Right lung (tissue), 5 donors: ENCODE measurements around the gene FHL3. TPM values are rescaled to one million over a fixed set of nuclear protein-coding genes. Genes with fewer than 3 reads are reported as not detected.

Source experiments
- DNase-seq, 2 donors: peaks; one replicate each; pipeline ENCODE4 v3.0.0-alpha.2; 2013
- polyA plus RNA-seq, 5 donors: library from polyadenylated mRNA; unstranded; fragments of 120-200 nt; gene quantifications; one replicate each; pipeline versions ENCODE4 v1.2.1 to v1.2.3, GENCODE V29; 2013; ENCODE audit warnings: inconsistent platforms in 1 of 5, low replicate concordance in 1 of 5; ENCODE audit not compliant: insufficient read length in 5 of 5, insufficient read depth in 1 of 5

FHL3 gene
- polyA plus RNA-seq, 5 donors = 11.5 to 25.2 (median 16.3) TPM

DNA sequence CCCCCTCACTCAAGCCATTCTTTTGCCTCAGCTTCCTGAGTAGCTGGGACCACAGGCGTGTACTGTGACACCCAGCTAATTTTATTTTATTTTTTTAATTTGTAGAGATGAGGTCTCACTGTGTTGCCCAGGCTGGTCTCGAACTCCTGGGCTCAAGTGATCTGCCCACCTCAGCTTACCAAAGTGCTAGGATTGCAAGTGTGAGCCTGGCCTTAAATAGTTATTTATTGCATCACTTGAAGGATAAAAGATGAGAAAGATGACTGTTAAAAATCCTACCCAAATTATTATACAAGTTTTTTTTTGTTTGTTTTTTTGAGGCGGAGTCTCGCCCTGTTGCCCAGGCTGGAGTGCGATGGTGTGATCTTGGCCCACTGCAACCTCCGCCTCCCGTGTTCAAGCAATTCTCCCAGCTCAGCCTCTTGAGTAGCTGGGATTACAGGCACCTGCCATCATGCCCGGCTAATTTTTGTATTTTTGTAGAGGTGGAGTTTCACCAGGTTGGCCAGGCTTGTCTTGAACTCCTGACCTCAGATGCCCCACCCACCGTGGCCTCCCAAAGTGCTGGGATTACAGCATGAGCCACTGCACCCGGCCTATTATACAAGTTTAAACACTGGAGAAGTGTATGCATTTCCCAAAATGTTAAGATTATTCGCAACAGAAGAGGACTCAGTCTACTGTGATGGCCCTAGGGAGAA, 9.6 kb upstream of the FHL3 start:
- DNase-seq = no peak

DNA sequence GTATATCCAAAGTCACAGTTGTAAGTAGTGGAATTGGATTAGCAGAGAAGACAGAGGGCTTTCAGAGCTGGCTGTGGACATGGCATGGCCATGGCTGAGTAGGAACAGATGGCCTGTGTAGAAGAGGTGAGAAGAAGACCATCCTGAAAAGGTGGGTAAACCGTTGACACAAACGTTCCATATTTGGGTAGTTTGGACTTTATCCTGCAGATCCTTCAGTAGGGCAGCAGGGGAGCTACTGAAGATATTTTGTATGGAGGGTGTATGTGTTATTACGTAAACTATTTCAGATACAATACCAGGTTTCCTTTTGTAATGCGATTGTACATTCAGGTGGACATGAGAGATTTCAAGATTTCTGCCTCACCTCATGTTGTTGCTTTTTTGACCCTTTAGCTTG, 8.9 kb upstream of the FHL3 start:
- DNase-seq = no peak

DNA sequence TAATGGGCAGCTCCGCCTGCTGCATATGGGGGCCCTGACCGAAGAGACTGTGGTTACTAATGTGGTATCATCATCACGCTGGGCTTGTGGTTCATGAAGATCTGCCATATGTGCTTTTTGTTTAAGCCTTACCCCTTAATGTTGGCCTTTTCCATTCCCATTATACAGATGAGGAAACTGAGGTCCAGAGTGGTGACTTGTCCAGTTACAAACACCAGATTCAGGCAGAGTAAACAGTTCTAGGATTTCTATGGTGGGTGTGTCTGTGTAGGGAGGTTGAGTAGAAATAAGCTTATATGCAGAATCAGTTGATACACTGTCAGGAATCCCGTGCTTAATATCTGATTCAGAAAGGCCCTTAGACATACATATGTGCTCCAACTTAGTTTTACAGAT, 7.9 kb upstream of the FHL3 start:
- no peak for DNase-seq

DNA sequence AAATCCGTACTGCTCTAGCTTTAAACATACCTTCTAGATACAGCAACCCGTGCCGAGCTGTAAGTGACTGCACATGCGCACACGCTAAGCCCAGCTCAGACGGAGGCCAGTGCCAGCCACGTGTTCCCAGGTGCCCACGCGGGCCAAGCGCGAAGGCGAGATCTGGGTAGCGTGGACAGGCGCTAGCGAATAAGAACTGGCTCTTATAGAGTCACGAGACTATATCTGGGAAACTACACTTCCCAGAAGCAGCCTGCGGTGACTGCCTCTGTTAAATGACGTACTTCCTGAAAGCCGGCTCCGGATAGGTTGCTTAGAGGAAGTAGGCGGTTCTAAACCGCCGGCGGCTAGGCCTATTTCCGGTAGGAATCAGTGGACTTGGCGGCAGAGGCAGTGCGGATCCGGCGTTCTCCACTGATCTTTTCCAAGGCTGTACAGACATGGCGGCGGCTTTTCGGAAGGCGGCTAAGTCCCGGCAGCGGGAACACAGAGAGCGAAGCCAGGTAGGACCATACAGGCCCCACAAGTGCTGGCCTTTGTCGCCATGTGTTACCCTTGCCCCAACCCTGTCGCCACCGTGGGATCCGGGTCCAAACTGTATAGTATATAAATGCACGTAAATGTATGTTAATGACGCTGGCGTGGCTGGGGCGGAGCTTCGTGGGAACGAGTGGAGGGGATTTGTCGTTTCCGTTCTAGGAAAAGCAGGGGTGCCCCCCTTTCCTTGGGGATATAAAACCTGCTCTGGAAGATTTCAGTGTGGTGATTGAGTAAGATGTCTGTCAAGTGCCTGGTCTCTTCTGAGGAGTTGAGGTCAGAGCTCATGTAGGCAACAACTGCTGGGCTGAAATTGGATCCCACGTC, 7.3 kb upstream of the FHL3 start, which contains the start of gene UTP11:
TSS of gene UTP11 (plus strand) at position 372 of the 864 bp plus-strand sequence. CDS start at position 441, 69 bp downstream.
- peak; percentile 96 to 97 for DNase-seq

DNA sequence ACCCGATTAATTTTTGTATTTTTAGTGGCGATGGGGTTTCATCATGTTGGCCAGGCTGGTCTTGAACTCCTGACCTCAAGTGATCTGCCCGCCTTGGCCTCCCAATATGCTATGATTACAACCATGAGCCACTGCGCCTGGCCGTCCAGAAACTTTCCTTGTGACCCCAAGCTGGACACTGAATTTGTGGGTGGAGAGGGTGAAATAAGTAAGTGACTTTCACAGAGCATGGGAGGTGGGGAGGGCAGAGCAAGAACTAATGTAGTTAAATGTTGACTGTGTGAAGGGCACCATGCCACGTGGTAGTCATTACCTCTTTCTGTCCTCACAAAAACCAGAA, 4.5 kb upstream of the FHL3 start:
- DNase-seq = no peak

DNA sequence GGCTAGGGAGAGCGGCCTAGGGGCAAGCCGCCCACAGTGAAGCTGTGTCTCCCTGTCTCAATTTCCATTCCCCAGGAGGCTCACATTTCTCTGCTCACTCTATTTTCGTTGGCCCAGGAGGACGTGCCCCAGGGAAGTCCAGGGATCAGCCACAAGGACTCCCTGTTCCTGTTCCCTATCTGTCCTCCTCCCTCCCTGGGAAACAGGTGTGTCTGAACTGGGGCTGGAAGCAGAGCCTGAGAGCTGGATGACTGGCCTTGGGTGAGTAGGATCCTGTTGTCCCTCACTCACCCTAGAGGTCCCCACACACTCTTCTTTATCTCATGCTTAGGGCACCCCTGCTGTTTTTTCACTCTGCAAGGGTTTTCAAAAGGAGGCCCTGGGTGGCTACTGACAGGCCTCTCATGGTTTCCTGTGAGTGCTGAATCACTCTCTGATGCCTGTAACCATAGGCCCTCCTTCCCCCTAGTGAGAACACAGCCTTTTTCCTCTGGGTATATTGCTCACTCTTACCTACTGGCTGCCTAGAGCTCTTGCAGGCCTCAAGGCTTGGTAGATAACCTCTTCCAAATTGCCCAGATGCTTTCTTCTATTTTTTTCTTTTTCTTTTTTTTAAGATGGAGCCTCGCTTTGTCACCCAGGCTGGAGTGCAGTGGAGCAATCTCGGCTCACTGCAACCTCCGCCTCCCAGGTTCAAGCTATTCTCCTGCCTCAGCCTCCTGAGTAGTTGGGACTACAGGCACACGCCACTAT, 4.0 kb upstream of the FHL3 start:
- no peak for DNase-seq

DNA sequence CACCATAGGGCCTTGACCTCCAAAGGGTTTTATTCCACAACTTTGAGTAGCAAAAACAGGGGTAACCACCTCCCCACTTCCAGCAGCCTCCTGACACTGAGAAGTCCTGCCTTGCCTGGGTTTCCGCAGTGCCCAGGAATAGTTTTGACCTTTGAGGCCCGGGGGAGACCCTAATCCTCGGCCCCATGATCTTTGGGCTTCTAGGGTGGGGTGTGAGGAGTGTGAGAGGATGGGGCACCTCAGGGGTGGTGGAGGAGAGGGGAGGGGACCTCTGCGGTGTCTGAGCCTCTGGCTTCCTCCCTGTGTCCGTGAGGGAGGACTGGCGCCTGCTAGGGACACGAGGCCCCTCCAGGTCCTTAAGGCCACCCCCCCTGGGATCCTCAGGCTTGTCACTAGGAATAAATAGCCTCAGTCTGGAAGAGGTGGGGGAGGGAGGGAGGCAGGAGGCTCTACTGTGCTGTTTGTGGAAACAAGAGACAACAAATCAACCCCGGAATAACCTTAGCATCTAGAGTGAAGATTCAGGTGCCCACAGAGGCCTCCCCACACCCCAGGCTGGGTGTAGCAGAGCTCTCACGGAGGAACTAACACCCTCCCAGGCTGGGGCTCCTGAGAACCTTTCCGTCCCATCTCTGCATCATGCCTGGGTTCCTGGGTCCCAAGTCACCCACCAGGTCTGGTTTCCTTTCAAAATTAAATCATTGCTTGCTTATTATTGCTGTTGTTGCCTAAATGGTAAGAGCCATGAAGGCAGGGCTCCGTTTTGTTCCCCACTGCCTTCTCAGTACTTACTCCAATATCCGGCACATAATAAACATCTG, 904 bp upstream of the FHL3 start:
- DNase-seq = no peak

DNA sequence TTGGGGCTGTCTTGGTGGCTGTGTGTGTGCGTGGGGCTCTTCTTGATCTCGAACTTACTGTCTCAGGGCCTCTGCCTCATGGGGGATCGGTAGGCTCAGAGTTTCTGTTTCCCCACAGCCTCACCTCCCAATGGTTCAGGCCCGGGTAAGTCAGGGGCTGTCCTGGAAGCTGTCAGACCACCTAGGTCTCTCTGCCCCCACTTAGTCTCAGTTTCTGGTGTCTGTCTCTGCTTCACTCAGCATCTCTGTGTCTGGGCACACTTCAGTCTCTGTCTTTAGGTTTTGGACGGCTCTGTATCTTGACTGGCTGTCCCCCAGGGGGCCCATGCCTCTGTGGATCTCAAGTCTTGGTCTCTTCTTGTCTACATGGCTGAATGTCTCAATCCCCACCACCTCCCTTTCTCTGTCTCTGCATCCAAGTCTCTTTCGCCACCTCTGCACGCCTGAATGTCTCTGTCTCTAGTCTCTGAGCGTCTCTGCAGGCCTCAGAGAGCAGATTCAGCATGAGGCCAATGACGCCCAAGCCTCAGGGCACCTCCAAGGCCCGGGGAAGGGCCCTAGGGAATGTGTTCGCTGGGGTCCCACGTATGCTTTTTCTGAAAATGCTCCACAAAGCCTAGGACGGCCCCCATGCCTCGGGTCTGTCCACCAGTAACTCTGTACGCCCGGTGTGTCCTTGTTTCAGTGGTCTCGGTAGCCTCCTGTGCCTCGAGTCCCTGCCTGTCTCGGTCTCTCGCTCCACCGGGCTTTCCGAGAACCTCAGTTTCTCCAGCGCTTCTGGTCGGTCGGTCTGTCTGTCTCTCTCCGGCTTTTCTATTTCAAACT, 818 bp downstream of the FHL3 start:
- DNase-seq = no peak

DNA sequence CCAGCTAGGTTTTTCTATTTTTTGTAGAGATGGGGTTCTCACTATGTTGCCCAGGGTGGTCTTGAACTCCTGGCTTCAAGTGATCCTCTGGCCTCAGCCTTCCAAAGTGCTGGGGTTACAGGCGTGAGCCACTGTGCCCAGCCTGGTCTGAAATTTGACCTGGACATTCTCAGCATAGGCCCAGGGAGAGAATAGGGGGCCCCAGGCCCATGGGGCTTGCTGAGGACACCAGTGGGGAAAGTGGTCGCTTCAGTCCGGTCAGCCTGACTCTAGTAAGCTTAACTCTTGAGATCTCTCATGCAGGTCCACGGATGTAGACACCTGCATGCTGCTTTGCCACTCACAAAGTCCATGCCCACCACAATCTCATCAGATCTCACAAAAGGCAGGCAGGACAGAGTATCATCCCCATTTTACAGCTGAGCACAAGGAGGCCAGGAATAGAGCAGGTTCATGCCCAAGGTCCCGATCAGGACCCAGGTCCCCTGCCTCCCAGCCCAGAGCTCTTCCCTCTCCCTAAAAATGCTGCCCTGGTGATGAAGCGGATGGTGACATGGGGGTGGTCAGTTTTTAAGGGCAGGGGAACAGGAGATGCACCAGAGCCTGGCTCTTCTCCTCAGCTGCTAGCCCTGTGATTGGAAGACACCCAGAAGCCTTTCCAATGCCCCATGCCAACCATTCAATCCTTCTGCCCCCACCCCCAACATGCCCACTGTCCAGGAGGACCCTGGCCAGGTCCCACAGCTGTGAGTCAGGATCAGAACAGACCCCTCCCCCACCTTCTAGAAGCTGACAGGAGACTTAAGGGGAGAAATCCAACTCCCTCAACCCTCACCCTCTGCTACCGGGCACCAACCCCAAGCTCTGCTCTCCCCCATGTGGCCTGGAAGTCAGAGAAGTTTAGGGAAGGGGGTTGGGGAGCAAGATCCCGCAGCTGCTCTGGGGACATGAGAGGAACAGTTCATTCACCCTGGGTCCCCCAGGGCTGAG, 1.8 kb downstream of the FHL3 start:
- DNase-seq = no peak

DNA sequence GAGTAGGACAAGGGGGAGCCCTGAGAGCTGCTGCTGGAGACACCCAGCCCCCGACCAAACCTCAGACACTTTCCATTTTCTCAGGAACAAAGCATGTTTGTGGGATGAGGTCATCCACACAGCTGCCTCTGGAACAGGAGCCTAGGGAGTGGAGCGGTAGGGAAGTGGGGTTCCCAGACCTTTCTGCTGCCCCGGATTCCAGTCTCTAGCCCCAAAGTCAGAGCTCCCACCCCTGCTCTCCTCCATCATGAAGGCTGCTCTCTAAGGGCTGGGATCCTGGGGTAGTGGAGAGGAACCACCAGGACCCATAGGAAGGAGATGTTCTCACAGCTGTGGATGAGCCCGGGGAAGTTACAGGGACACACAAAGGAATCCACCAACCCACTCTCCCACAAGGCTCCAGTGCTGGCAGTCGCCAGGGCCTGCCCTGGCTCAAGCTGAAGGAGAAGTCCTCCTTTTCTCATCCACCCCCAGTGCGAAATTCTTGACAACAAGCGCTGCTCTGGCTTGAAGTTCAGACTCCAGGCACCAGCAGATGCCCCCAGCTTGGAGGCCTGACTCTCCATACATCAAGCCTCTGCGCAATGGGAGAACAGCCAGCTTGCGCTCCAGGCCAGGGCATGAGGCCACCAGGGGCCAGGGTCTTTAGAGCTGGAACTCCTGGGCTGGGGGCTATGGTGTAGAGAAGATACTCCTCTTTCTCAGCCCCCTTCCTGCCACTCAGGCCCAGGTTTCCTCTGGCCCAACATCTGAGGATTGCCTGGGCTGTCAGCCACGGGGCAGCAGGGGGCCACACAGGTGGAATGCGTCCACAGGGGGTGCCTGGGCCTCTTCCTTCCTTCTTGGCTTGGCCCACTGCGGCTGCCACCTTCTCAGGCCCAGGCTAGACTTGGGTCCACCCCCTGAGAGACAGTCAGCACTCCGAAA, 4.5 kb downstream of the FHL3 start:
- DNase-seq = no peak

DNA sequence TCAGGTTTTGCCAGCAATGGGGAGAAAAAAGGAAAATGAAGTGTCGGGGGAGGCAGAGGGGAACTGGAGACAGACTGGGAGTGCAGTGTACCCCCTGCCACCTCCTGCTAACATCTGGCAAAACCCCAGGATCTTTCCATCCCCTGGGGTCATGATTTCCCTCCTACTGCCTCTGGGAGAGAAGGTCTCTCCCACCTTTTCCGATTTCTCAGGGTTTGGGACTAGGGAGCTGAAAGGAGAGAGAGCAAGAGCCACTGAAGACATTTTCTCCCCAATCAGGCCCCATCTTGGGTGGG, 5.1 kb downstream of the FHL3 start:
- no peak for DNase-seq

DNA sequence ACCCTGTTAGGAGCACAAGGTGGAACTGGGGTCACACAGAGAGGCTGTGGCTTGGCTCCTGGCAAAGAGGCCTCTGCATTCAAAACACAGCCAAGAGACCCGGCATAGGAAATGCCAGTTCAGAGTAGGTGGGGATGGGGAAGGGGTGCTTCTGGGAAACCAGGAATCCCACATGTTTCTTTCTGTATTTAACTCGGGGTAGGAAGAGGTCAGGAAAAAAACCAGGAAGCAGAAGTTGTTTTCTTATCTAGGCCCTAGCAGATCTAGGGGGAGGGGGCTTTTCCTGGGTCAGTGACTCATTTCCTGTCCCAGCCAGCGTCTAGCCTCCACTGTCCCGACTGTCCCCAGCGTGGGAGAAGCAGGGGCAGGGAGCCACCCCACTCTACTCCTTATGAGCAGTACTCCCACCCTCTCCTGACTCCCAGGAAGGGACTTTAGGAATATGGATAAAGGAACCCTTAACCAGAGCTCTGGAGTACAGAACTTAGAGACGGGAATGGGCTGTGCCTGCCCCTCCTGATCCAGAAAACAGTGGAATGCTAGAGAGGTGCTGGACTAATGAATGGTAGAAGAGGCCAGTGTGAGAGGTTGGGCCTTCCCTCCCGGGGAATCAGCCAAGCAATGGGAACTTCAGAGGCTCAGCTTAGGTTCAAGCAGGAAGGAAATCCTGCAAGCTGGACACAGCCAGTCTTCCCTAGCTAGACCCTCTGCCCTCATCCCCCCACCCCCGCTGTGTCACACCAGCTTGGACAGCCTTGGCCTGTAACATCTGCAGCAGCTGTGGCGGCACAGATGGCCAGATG, 5.7 kb downstream of the FHL3 start:
- peak; percentile 82 to 83 for DNase-seq

DNA sequence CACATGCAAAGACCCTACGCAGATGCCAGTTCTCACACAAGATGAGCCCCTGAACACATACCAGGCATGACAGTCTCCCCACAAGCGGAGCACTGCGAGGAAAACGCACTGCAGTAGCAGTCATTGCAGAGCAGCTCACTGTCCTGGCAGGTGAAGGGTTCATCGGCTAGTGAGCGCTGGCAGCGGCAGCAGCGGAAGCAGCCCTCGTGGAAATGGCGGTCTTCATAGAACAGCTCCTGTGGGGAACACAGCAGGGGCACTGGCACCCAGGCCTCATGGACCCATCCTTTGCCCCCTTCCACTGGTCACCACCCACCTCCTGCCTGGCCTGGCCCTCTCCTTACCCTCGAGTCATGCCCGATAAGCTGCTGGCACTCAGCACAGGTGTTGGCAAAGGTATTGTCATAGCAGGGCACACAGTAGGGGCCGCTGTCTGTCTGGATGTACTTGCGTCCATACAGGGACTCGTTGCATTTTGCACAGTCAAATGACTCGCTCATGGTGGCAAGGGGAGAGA, 6.3 kb downstream of the FHL3 start:
- DNase-seq = no peak

DNA sequence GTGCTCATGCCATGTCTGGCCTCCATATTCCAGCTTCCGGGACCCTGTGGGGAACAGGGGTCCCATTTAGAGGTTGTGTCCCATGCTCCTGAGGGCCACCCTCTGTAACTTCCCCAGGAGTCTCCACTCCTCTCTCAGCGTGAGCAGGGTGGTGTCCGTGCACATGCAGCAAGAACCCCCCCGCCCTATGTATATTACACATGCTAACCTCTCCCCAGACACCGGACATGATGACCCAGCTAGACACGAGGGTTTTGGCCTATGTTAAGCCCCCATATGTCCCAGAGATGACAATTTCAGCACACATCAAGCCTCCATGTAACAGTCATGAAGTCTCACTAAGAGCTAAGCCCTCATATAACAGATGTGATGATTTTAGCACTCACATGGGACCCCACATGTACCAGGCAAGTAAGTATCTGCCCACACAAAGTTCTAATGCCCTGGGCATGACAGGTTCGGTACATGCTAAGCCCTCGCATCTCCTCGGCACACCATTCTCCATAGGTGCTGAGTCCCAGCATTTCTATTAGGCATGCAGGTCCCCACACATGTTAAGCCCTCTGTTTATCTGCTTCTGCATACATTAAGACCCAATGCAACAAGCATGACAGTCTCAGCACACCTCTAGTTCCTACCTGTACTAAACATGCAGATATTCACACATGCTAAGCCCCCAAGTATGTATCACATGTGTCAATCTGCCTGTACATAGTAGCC, 7.1 kb downstream of the FHL3 start:
- DNase-seq = no peak

DNA sequence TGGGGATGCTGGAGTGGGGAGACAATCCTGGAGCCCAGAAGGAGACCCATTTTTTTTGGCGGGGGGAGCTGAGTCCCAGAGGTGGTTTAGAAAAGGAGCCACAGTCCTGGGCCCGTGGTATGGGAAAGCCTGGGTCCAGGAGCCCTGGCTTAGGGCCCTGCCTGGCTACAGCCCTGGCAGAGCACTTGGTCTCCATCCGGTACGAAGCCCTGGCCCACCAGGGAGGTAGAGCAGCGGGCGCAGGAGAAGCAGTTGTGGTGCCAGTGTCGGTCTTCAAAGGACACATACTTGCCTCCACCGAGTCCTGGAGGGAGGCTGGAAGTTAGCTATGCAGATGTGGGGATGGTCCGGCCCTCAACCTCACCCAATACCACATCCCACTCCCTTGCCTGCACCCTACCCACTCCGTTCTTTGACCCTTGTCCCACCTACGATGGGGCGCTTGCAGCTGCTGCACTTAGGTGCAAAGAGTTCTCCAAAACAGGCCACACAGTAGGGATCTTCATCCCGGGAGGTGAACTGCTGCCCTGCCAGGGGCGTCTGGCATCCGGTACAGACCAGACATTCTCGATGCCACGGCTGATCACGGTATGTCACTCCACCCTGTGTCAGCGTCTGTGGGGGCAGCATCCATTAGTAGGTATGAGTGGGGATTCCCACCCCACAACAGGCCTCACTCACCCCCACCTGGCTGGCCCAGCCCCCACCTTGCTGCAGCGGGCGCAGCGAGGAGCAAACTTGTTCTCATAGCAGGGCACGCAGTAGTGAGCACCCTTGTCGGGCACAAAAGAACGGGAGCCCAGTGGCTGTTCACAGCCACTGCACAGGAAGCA, 7.8 kb downstream of the FHL3 start:
- no peak for DNase-seq
